Frontal cortex (tissue), 4 donors: ENCODE data around the gene KLF15. TPM values are rescaled to one million over a fixed set of nuclear protein-coding genes. Genes with fewer than 3 reads are reported as not detected.
"Not testable (repeated sequence)": the region's sequence is repeated elsewhere in the genome, so short reads cannot be mapped to it uniquely, and the experiment has no call there.

ENCODE experiments used
- DNase-seq, 2 donors: peaks; one replicate each; pipeline ENCODE4 v3.0.0; 2012; ENCODE audit warnings: low spot score in 2 of 2
- FAIRE-seq: peaks from 2 replicates; lab custom pipeline; 2012; peaks lifted over from hg19 to GRCh38; lab: Jason Lieb, UNC
- total RNA-seq: library from RNA; depleted of rRNA; stranded (reverse); fragments of >200 nt; gene quantifications from one replicate; pipeline ENCODE4 v1.2.3, GENCODE V29; 2014
- donor health status: control.
- donor health status: control.
- donor health status: control.

The KLF15 gene
- total RNA-seq, 1 donor from 2014 or later = 2.0 TPM

DNA sequence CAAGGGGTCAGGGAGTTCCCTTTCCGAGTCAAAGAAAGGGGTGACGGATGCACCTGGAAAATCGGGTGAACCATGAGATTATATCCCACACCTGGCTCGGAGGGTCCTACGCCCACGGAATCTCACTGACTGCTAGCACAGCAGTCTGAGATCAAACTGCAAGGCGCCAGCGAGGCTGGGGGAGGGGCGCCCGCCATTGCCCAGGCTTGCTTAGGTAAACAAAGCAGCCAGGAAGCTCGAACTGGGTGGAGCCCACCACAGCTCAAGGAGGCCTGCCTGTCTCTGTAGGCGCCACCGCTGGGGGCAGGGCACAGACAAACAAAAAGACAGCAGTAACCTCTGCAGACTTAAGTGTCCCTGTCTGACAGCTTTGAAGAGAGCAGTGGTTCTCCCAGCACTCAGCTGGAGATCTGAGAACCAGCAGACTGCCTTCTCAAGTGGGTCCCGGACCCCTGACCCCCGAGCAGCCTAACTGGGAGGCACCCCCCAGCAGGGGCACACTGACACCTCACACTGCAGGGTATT lies 25.3 kb downstream of the KLF15 start:
- not testable (repeated sequence) for DNase-seq, FAIRE-seq

DNA sequence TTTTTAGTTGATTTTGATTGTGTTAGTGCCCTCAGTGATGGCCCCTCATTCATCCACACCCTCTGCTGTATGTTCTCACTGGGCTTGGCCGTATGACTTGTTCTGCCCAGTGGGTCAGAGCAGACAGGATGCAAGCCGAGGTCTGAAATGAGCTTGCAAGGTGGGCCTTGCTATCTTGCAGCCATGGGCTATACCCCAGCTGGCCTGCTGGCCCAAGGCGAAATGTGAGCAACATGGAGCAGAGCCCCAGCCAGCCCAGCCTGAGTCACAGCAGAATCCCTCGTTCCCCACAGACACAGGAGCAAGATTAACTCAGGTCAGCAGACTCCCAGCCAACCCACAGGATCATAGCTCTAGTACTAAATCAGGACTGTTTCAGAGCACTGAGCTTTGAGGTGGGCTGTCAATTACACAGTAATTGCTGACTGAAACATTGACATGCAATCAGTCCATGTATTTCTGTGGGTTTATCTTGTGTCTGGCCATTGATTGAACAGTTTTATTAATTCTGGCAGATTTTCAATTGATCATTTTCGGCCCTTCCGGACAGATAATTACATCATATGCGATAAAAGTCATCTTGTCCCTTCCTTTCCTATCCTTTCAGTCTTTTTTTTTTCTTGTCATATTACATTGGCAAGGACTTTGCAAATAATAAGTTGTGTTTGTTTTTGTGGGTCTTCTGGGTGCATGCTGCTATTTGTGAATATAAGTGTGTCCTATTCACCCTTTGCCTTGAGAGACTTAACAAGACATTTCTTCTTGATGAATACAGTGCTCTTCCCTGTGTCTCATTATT lies 27.1 kb downstream of the KLF15 start:
- no peak for DNase-seq
- no peak for FAIRE-seq

DNA sequence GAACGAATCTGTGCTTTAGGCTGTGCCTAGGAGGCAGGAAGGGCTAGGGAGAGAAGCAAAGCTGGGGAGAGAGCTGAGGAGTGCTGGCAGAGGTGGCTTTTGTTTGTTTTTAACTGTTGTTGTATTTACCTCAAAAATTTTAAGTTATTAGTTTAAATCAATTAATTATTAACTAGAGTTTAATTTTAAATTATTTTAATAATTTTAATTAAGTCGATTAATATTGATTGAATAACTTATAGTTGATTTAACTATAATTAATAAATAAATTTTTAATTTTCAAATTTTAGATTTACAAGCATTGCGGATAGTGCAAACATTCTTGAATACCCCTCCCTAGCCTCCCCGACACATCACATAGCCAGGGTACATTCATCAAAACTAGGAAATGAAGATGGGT lies 30.6 kb downstream of the KLF15 start:
- DNase-seq (no peak), FAIRE-seq (peak; percentile 83)

- DNase-seq (no peak), FAIRE-seq (no peak)
Measured at GRCh38 chr3:126322181-126322967, 34.8 kb downstream of the KLF15 start.

DNA sequence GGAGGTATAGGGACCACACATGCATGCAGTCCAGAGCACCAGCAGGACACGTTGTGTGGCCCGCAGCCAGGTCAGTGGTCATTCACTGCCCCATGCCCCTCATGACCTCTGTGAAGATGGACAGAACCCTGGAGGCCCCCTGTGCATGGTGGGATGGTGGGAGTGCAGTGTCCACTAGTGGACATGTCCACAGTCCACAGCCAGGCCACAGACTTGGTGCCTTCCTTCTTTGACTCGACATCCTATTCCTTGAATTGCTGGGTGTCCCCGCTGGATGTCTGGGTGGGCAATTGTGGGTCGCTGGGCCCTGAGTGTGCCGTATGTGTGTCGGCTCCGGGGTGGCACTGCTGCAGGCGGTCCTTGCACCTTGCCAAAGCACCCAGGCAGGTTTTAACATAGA lies 35.7 kb downstream of the KLF15 start:
- DNase-seq (no peak), FAIRE-seq (no peak)

GRCh38 chr3:126320517-126321293 lies 36.5 kb downstream of the KLF15 start:
- DNase-seq (no peak), FAIRE-seq (no peak)

DNA sequence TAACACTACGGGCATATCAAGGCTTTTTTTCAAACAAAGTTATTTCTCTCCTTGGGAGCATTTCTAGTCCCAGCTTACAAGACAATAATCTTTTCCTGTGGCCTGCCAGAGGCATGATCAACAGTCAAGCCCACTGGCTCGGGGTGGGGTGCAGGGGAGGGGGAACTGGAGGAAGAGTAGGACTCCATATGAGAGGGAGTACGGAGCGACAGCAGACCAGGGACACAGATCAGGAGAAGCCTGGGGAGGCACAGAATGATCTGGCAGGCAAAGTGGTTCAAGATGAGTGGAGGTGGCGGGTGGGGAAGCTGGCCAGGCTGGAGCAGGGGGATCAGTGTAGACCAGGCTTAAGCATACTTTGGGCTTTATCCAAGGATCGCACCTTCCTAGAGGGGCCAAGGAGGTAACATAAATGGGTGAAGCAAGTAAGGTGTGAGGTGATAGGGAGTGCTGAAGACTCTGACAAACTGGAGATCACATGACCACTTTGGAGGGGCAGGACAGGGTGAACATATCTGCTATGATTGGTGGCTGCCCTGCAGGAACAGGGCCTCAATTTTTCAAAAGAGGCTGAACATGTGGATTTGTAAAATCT lies 37.4 kb downstream of the KLF15 start:
- no peak for DNase-seq
- no peak for FAIRE-seq

DNA sequence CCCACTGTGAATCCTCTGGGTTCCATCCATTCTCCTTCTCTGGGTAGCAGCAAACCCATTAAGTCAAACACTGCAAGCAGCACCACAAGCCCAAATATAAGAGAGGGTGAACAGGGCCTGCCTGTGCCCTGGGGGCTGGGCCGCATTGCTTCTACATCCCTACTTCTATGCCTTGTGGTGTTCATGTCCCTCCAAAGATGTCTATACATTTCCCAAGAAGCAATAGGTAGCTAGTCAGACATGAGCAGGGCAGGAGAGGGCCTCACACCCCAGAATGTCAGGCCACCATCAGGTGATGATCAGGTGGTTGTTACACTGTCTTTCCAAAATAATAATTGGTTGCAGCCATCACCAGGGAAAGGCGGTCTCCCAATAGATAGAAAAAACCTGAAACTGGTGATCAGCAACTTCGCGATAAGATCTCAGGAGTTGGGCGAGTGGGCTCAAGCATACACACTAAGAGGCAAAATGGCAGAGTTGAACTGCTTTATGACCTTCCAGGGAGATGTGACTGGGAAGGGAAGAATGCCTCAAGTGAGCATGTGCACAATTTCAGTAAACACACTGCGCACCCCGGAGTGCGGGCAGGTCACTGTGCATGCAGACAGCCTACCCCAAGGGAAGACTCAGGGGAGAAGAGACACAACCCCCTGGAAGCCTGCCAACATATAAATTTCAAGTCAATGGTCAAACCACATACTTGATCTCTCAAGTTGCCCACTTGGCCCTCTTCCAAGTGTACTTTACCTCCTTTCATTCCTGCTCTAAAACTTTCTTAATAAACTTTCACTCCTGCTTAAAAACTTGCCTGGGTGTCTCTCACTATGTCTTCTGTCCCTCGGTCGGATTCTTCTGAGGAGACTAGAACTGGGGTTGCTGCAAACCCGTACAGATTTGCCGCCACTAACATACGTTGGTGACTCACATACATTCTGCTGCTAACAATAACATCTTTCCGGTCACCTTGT lies 39.9 kb downstream of the KLF15 start:
- DNase-seq (no peak), FAIRE-seq (no peak)

GRCh38 chr3:126316501-126316939 lies 40.7 kb downstream of the KLF15 start:
- DNase-seq (no peak), FAIRE-seq (no peak)

- no peak for FAIRE-seq
- DNase-seq = no peak
Measured at GRCh38 chr3:126316031-126316461, 41.2 kb downstream of the KLF15 start.

- no peak for FAIRE-seq
- no peak for DNase-seq
Measured at GRCh38 chr3:126314790-126315658, 42.2 kb downstream of the KLF15 start.

GRCh38 chr3:126314305-126314789 lies 42.9 kb downstream of the KLF15 start:
- FAIRE-seq (no peak), DNase-seq (no peak)

DNA sequence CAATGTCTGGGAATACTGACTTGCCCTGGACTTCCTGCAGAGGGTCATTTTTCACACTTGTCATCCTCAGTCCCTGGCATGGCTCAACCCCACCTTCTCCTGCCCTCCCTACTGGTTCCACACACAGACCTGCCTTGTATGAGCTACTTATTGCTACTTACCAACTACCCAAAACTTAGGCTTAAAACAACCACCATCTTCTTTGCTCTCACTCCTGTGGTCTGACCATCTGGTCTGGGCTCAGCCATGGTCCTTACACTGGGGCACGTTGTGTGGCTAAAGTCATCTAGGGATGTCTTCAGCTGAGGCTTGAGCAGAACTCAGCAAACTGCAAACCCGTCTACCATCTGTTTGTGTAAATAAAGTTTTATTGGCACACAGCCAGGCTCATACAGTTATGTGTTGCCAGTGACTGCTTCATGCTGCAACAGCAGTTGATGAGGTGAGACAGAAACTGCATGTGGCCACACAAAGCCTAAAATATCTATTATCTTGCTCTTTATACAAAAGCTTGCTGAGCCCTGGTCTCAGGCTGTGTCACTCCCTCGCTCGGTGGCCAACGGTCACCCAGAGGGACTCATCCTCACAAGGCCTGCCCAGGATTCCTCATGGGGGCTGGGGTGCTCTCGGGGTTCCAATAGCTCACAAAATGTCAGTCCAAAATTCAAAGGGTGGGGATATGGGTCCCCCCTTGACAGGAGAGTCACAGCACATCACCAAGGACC lies 43.5 kb downstream of the KLF15 start:
- FAIRE-seq = no peak
- no peak for DNase-seq

DNA sequence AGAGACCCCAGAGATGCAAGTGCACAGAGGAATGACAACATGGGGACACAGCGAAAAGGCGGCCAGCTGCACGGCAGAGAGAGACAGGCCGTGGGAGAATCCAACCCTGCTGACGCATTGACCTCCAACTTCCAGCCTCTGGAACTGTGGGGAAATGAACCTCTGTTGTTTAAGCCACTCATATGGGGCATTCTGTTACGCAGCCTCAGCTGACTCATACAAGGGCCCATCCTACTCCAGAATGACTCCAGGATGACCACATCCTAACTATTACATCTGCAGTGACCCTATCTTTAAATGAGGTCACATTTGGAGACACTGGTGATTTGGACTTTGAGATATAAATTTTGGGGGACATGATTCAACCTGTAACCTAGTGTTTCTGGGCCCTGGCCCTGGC lies 44.0 kb downstream of the KLF15 start:
- FAIRE-seq (no peak), DNase-seq (no peak)

DNA sequence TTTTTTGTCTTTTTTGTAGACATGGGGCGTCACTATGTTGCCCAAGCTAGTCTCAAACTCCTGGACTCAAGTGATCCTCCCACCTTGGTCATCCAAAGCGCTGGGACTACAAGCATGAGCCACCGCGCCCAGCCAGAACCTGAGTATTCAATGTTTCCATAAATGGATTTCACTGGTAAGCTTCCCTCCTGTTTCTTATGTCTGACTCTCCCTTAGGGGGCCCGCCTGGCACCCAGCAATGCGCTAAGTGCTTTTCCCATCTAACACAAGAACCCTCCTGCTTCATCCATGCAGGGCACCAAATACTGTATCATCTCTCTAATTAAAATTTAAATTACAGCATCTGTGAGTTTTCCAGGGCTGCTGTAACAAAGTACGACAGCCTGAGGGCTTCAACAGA lies 44.9 kb downstream of the KLF15 start:
- DNase-seq = no peak
- no peak for FAIRE-seq

- no peak for DNase-seq
- no peak for FAIRE-seq
Measured at GRCh38 chr3:126311338-126311978, 45.8 kb downstream of the KLF15 start.
